K562 (cell line): ENCODE measurements around the gene KLF2. TPM values are rescaled to one million over a fixed set of nuclear protein-coding genes. Genes with fewer than 3 reads are reported as not detected.

Experiments
- ATAC-seq: fragments of 200-7000 bp; cut with Tn5 transposase; 3 replicates; pipeline ENCODE4 v1.9.1; 2020; ENCODE audit warnings: moderate library complexity
- BruUV-seq: library from RNA; stranded (reverse); fragments of 400-500 nt; replicated peaks from 2 replicates; lab custom pipeline; 2021; lab: Mats Ljungman, UMichigan
- CTCF ChIA-PET: fragments of 300-600 bp; formaldehyde crosslinking; extraction: SDS; loops from one replicate; lab custom pipeline; 2021; ENCODE audit warnings: low intra/inter-chr PET ratio; lab: Yijun Ruan, JAX
- POLR2A ChIA-PET: fragments of 300-600, 350-650 bp; sonication (Branson Sonifier 250); formaldehyde crosslinking; extraction: SDS; loops from one replicate; lab custom pipeline; 2021; ENCODE audit warnings: antibody characterized with exemption, inconsistent platforms; lab: Yijun Ruan, JAX
- DNase-seq, 4 experiments: peaks; one replicate each; pipeline versions ENCODE4 v3.0.0 to v3.0.0-alpha.2; 2011 to 2018; ENCODE audit warnings: low spot score in 3 of 4, mixed read lengths in 3 of 4; ENCODE audit errors: extremely low read depth in 1 of 4
- FAIRE-seq: peaks from 2 replicates; lab custom pipeline; 2011; peaks lifted over from hg19 to GRCh38; lab: Jason Lieb, UNC
- H2AFZ ChIP-seq: 2 replicates; pipeline ENCODE4 v1.6.0; 2011; ENCODE audit warnings: low read depth, low read length, control low read depth, inconsistent platforms
- H3K27ac ChIP-seq: fragments of 200-600 bp; 3 replicates; pipeline ENCODE4 v1.8.0; 2011; ENCODE audit warnings: low read depth, mild to moderate bottlenecking, control low read depth, inconsistent platforms, low read length, moderate library complexity, mixed read lengths; ENCODE audit errors: extremely low read depth
- H3K27me3 ChIP-seq, 2 experiments: fragments of 300-600 bp in 1 of 2; 2 replicates in 1 of 2; 3 replicates in 1 of 2; pipeline versions ENCODE4 v1.6.0 to v1.8.0; 2011; ENCODE audit warnings: inconsistent platforms in 2 of 2, low read length in 2 of 2, mild to moderate bottlenecking in 1 of 2, mixed read lengths in 1 of 2, moderate library complexity in 1 of 2; ENCODE audit not compliant: control insufficient read depth in 2 of 2, insufficient read depth in 2 of 2
- H3K36me3 ChIP-seq: fragments of 300-600 bp; 3 replicates; pipeline ENCODE4 v1.8.0; 2011; ENCODE audit warnings: mild to moderate bottlenecking, low read length, inconsistent platforms; ENCODE audit not compliant: control insufficient read depth, insufficient read depth
- H3K4me1 ChIP-seq, 2 experiments: fragments of 200-600 bp in 1 of 2; replicated peaks in 1 of 2; 2 replicates in 1 of 2; 3 replicates in 1 of 2; pipeline versions ENCODE4 v1.5.1 to v1.8.0; 2011; ENCODE audit warnings: inconsistent platforms in 2 of 2, low read length in 2 of 2, mild to moderate bottlenecking in 1 of 2, mixed read lengths in 1 of 2, moderate library complexity in 1 of 2; ENCODE audit not compliant: control insufficient read depth in 2 of 2, insufficient read depth in 2 of 2
- H3K4me2 ChIP-seq: 2 replicates; pipeline ENCODE4 v1.6.1; 2011; ENCODE audit warnings: low read length, control low read depth, inconsistent platforms, mixed read lengths; ENCODE audit not compliant: insufficient read depth
- H3K4me3 ChIP-seq: fragments of 200-600 bp; sonication (generic), shearing (Covaris generic); 2 replicates; pipeline ENCODE4 v1.5.1; 2016; ENCODE audit warnings: control low read depth, inconsistent platforms
- H3K79me2 ChIP-seq: fragments of 200-600 bp; 3 replicates; pipeline ENCODE4 v1.8.0; 2011; ENCODE audit warnings: low read length, inconsistent platforms; ENCODE audit not compliant: control insufficient read depth, insufficient read depth
- H3K9ac ChIP-seq, 2 experiments: 2 replicates each; pipeline versions ENCODE4 v1.6.0 to v1.6.1; 2011; ENCODE audit warnings: low read depth in 2 of 2, low read length in 2 of 2, control low read depth in 1 of 2, inconsistent platforms in 1 of 2, mild to moderate bottlenecking in 1 of 2, mixed read lengths in 1 of 2; ENCODE audit not compliant: insufficient read depth in 1 of 2
- H3K9me1 ChIP-seq: one replicate; pipeline ENCODE4 v1.6.0; 2011; ENCODE audit warnings: inconsistent platforms, mild to moderate bottlenecking, low read length, moderate library complexity; ENCODE audit not compliant: control insufficient read depth, insufficient read depth
- H3K9me3 ChIP-seq: replicated peaks from 2 replicates; pipeline ENCODE4 v1.5.1; 2011; ENCODE audit warnings: low read depth, low read length, inconsistent platforms; ENCODE audit not compliant: control insufficient read depth, insufficient read depth
- H4K20me1 ChIP-seq: replicated peaks from 2 replicates; pipeline ENCODE4 v1.6.1; 2011; ENCODE audit warnings: low read length, inconsistent platforms, mixed read lengths; ENCODE audit not compliant: control insufficient read depth, insufficient read depth
- ARID1B ChIP-seq: fragments of 450-650 bp; IDR thresholded peaks from 2 replicates; pipeline ENCODE4 v1.6.1; 2016; ENCODE audit warnings: antibody characterized with exemption, mild to moderate bottlenecking, inconsistent platforms
- HDAC3 ChIP-seq: fragments of 450-650 bp; IDR thresholded peaks from 2 replicates; pipeline ENCODE4 v1.6.1; 2018; ENCODE audit warnings: borderline replicate concordance, mild to moderate bottlenecking, moderate library complexity; ENCODE audit not compliant: partially characterized antibody
- MTA3 ChIP-seq: fragments of 450-650 bp; formaldehyde crosslinking; IDR thresholded peaks from 2 replicates; pipeline ENCODE4 v1.6.1; 2017; ENCODE audit warnings: mild to moderate bottlenecking, borderline replicate concordance
- NRF1 ChIP-seq, 2 experiments: fragments of 450-650 bp; IDR thresholded peaks in 1 of 2; conservative IDR thresholded peaks in 1 of 2; 2 replicates each; pipeline ENCODE4 v1.6.1; 2014; ENCODE audit warnings: mild to moderate bottlenecking in 2 of 2
- PCBP1 ChIP-seq: fragments of 200-400 bp; formaldehyde crosslinking; IDR thresholded peaks from 2 replicates; pipeline ENCODE4 v1.6.1; 2018; ENCODE audit warnings: mild to moderate bottlenecking, low read depth, low read length; ENCODE audit not compliant: poor library complexity, severe bottlenecking
- RNF2 ChIP-seq: sonication (generic); IDR thresholded peaks from 2 replicates; pipeline ENCODE4 v1.6.1; 2016
- SMARCE1 ChIP-seq: fragments of 450-650 bp; IDR thresholded peaks from 2 replicates; pipeline ENCODE4 v1.7.1; 2016; ENCODE audit warnings: mild to moderate bottlenecking
- ZNF184 ChIP-seq: sonication (generic); formaldehyde crosslinking; IDR thresholded peaks from 2 replicates; pipeline ENCODE4 v1.5.0; 2020; ENCODE audit warnings: missing genetic modification reagents
- ZNF740 ChIP-seq, 3 experiments: fragments of 200-800 bp in 1 of 3; sonication (Bioruptor generic) in 1 of 3; sonication (generic) in 1 of 3; formaldehyde crosslinking in 1 of 3; IDR thresholded peaks; 2 replicates each; pipeline versions ENCODE4 v1.6.1 to v1.8.0; 2016 to 2022; ENCODE audit warnings: mild to moderate bottlenecking in 2 of 3, missing compliant biosample characterization in 2 of 3, missing genetic modification characterization in 2 of 3, missing genetic modification reagents in 1 of 3
- WGBS: fragments of 100-300 bp; shearing (Covaris generic); methylation state at CpG from one replicate; pipeline ENCODE4 v1.1.6; 2016; ENCODE audit warnings: low coverage, mixed read lengths; ENCODE audit not compliant: insufficient coverage; ENCODE audit errors: missing lambda C conversion rate; 5-methylcytosine and 5-hydroxymethylcytosine counted together
- in situ Hi-C: fragments of 300-500 bp; cut with MboI; formaldehyde crosslinking; loops from 4 replicates; pipeline ENCODE4 v1.15.0; 2018; ENCODE audit warnings: inconsistent platforms, mixed read lengths
- intact Hi-C: fragments of 100-400 bp; cut with micrococcal nuclease; formaldehyde crosslinking; loops from 2 replicates; pipeline ENCODE4 v1.14.2; 2022
- polyA plus RNA-seq, 8 experiments: library from polyadenylated mRNA; depleted of rRNA in 4 of 8; stranded (reverse) in 5 of 8; unstranded in 3 of 8; fragments of >200 nt; fragmentation: Nextera tagmentation in 2 of 8; fragmentation: Illumina TruSeq in 1 of 8; extraction: Ambion mirVana in 2 of 8; extraction: Trizol in 1 of 8; gene quantifications; 2 replicates each; pipeline versions ENCODE4 v1.2.1 to v1.2.3, GENCODE V29; 2011 to 2014; ENCODE audit warnings: inconsistent platforms in 1 of 8, missing spikeins in 1 of 8
- total RNA-seq, 7 experiments: library from RNA; depleted of rRNA in 6 of 7; stranded (reverse); fragments of >200 nt in 6 of 7; fragmentation: Illumina TruSeq in 2 of 7; extraction: Trizol in 2 of 7; gene quantifications; 2 replicates each; pipeline versions ENCODE4 v1.2.1 to v1.2.3, GENCODE V29; 2011 to 2021; ENCODE audit warnings: low replicate concordance in 1 of 7

KLF2 gene
- total and polyA plus RNA-seq, 9 of the 15 experiments (the other 6 are each of a cell fraction or from before 2014, with no cell fraction given): 0.07 to 0.71 TPM; not detected in 7

GRCh38 chr19:16335226-16335625 lies 10.6 kb downstream of the KLF2 start:
- Histone ChIP-seq H3K9me3 (no peaks in the 10 kb centered on the region), H4K20me1 (0 out of 2 replicates have a peak, but pooled peaks cover 4% of the 10 kb centered on the region), H3K4me3 (no peak overlapping the region), H3K79me2 (no peaks in the 10 kb centered on the region), H3K36me3 (no peaks in the 10 kb centered on the region), H3K27ac (no peak overlapping the region), H3K4me2 (no peak overlapping the region), H3K9ac (no peak overlapping the region), H3K27me3 (peaks cover 0 to 22% of the 10 kb centered on the region in 2 experiments; a peak in 2 of 5 replicates), H2AFZ (no peak overlapping the region), H3K4me1 (peaks cover 8 to 22% of the 10 kb centered on the region in 2 experiments; a peak in 4 of 5 replicates), H3K9me1 (no peaks in the 10 kb centered on the region)
- CTCF ChIA-PET: no interaction called here
- POLR2A ChIA-PET: interaction anchor here (0.6 kb wide), 1 partner anchor 29 kb away, joined by 4 read pairs; no protein-coding TSS in a partner anchor
- FAIRE-seq (no peak), ATAC-seq (0 out of 3 replicates have a peak, but pooled peaks have one; percentile 16), DNase-seq (no peak)
- in situ Hi-C loops: no loop called here
- no TSS peak for BruUV-seq
- TF ChIP-seq RNF2: no peak
- TF ChIP-seq NRF1 (conservative IDR thresholded peaks at IDR 0.05 in 1 of 2, IDR thresholded peaks at IDR 0.05 in 1 of 2): peak; percentile 56 to 65
- TF ChIP-seq SMARCE1: no peak
- TF ChIP-seq ZNF740 (CRISPR knock-in tag; IDR thresholded peaks at IDR 0.05): no peak
- no peak for TF ChIP-seq ZNF740 (tag; IDR thresholded peaks at IDR 0.05)
- no peak for TF ChIP-seq ARID1B
- TF ChIP-seq ZNF184: no peak
- no peak for TF ChIP-seq PCBP1
- no peak for TF ChIP-seq MTA3
- TF ChIP-seq HDAC3: no peak
- 33% methylated on average over 20 of the region's 20 CpGs for WGBS
- intact Hi-C loops: no loop called here
